ENCODE data around the gene SCTR.

DNA sequence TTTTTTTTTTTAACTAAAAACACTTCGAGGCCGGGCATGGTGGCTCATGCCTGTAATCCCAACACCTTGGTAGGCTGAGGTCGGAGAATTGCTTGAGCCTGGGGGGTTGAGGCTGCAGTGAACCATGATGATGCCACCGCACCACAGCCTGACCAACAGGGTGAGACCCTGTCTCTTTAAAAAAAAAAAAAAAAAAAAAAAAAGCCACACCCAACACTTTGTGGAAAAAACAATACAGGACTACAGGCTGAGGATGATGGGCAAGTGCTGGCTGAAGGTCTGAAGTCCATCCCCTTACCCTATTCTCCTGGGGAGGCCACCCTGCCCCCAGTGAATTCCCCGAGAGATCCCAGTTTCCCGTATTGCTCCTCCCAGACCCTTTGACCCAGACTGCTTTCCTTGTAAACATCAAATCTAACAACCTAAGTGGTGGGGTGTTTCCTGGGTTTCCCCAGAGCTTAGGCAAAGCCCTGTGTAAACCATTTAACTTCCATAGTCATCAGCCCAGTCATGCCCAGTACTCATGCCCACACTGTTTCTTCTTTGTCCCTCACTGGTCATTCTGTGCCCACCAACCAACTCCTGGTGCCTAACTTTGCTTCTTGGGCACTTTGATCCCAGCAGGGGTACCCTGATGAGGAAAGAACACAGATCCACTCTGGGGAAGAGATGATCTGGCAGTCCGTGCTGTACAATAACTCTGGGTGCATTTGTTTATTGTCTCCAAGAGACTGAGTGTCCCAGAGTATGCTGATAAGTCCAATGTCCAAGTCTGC, 98.5 kb downstream of the SCTR start:
- TF ChIP-seq RARB (CRISPR knock-in tag; IDR thresholded peaks at IDR 0.05) (no peak), CSRNP3 (CRISPR knock-in tag; IDR thresholded peaks at IDR 0.05) (no peak), TSHZ2 (CRISPR knock-in tag; IDR thresholded peaks at IDR 0.05) (no peak), ZFP30 (CRISPR knock-in tag; IDR thresholded peaks at IDR 0.05) (no peak), ZFP3 (CRISPR knock-in tag; IDR thresholded peaks at IDR 0.05) (no peak), ARNTL (CRISPR knock-in tag; IDR thresholded peaks at IDR 0.05; ENCODE audit: borderline replicate concordance, low read depth) (no peak), OSR1 (CRISPR knock-in tag; IDR thresholded peaks at IDR 0.05) (no peak), TOX (CRISPR knock-in tag; IDR thresholded peaks at IDR 0.05; ENCODE audit: borderline replicate concordance) (no peak), CSDC2 (CRISPR knock-in tag; IDR thresholded peaks at IDR 0.05) (no peak), ZNF70 (CRISPR knock-in tag; IDR thresholded peaks at IDR 0.05) (no peak), ESRRG (CRISPR knock-in tag; IDR thresholded peaks at IDR 0.05) (no peak)
- TF ChIP-seq, protein P1, sequence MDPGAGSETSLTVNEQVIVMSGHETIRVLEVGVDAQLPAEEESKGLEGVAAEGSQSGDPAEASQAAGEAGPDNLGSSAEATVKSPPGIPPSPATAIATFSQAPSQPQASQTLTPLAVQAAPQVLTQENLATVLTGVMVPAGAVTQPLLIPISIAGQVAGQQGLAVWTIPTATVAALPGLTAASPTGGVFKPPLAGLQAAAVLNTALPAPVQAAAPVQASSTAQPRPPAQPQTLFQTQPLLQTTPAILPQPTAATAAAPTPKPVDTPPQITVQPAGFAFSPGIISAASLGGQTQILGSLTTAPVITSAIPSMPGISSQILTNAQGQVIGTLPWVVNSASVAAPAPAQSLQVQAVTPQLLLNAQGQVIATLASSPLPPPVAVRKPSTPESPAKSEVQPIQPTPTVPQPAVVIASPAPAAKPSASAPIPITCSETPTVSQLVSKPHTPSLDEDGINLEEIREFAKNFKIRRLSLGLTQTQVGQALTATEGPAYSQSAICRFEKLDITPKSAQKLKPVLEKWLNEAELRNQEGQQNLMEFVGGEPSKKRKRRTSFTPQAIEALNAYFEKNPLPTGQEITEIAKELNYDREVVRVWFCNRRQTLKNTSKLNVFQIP (CRISPR knock-in tag; IDR thresholded peaks at IDR 0.05; ENCODE audit: borderline replicate concordance, low read depth), result no peak
- TF ChIP-seq, protein P2, sequence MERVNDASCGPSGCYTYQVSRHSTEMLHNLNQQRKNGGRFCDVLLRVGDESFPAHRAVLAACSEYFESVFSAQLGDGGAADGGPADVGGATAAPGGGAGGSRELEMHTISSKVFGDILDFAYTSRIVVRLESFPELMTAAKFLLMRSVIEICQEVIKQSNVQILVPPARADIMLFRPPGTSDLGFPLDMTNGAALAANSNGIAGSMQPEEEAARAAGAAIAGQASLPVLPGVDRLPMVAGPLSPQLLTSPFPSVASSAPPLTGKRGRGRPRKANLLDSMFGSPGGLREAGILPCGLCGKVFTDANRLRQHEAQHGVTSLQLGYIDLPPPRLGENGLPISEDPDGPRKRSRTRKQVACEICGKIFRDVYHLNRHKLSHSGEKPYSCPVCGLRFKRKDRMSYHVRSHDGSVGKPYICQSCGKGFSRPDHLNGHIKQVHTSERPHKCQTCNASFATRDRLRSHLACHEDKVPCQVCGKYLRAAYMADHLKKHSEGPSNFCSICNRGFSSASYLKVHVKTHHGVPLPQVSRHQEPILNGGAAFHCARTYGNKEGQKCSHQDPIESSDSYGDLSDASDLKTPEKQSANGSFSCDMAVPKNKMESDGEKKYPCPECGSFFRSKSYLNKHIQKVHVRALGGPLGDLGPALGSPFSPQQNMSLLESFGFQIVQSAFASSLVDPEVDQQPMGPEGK (CRISPR knock-in tag; IDR thresholded peaks at IDR 0.05; ENCODE audit: borderline replicate concordance), result no peak

All from SK-N-SH treated with all-trans-retinoic acid at 6 μM for 48 hours (cell line).